GM12878 (cell line): Measurements from ENCODE around the gene EP300. TPM values are rescaled to one million over a fixed set of nuclear protein-coding genes. Genes with fewer than 3 reads are reported as not detected.

Source experiments
- ATF2 ChIP-seq: IDR thresholded peaks from 2 replicates; pipeline ENCODE4 v1.6.1; 2012; ENCODE audit warnings: low read length, inconsistent platforms
- CBFB ChIP-seq: IDR thresholded peaks from 2 replicates; pipeline ENCODE4 v1.6.1; 2016; ENCODE audit warnings: antibody characterized with exemption, low read depth
- CEBPZ ChIP-seq: fragments of 150-350 bp; IDR thresholded peaks from 2 replicates; pipeline ENCODE4 v1.6.1; 2016; ENCODE audit warnings: low read depth, low read length
- FOS ChIP-seq: IDR thresholded peaks from 3 replicates; pipeline ENCODE4 v1.6.1; 2011; ENCODE audit warnings: borderline replicate concordance; ENCODE audit not compliant: insufficient read length; ENCODE audit errors: extremely low read depth
- NKRF ChIP-seq: fragments of 450-650 bp; conservative IDR thresholded peaks from 2 replicates; pipeline ENCODE4 v1.6.1; 2017; ENCODE audit warnings: mild to moderate bottlenecking, moderate library complexity
- NRF1 ChIP-seq: conservative IDR thresholded peaks from 2 replicates; pipeline ENCODE4 v1.6.1; 2011; ENCODE audit warnings: mild to moderate bottlenecking, low read depth, low read length, improper control_type of control experiment
- PAX5 ChIP-seq: IDR thresholded peaks from 2 replicates; pipeline ENCODE4 v1.6.1; 2011; ENCODE audit warnings: low read depth, low read length, borderline replicate concordance
- POLR2AphosphoS5 ChIP-seq: IDR thresholded peaks from 2 replicates; pipeline ENCODE4 v1.6.1; 2011; ENCODE audit warnings: mild to moderate bottlenecking, low read length, inconsistent platforms
- SIX5 ChIP-seq: IDR thresholded peaks from 2 replicates; pipeline ENCODE4 v1.6.1; 2011; ENCODE audit warnings: mild to moderate bottlenecking, low read depth, low read length, moderate library complexity; ENCODE audit not compliant: severe bottlenecking
- SMAD1 ChIP-seq: fragments of 450-650 bp; IDR thresholded peaks from 2 replicates; pipeline ENCODE4 v1.6.1; 2018; ENCODE audit warnings: mild to moderate bottlenecking, low read depth; ENCODE audit not compliant: partially characterized antibody
- SMC3 ChIP-seq: IDR thresholded peaks from 2 replicates; pipeline ENCODE4 v1.6.1; 2011; ENCODE audit warnings: low read length, improper control_type of control experiment, borderline replicate concordance
- SRF ChIP-seq, 2 experiments: IDR thresholded peaks; 2 replicates each; pipeline ENCODE4 v1.6.1; 2011; ENCODE audit warnings: low read depth in 2 of 2, low read length in 2 of 2, mild to moderate bottlenecking in 1 of 2, moderate library complexity in 1 of 2
- TAF1 ChIP-seq: IDR thresholded peaks from 2 replicates; pipeline ENCODE4 v1.6.1; 2011; ENCODE audit warnings: mild to moderate bottlenecking, low read depth, low read length, borderline replicate concordance
- TCF3 ChIP-seq: IDR thresholded peaks from 2 replicates; pipeline ENCODE4 v1.6.1; 2012; ENCODE audit warnings: low read depth, mild to moderate bottlenecking, low read length, borderline replicate concordance; ENCODE audit not compliant: insufficient read depth
- WRNIP1 ChIP-seq: IDR thresholded peaks from 2 replicates; pipeline ENCODE4 v1.6.1; 2011; ENCODE audit warnings: low read depth, low read length, improper control_type of control experiment, borderline replicate concordance
- ZNF592 ChIP-seq: fragments of 450-650 bp; IDR thresholded peaks from 2 replicates; pipeline ENCODE4 v1.6.1; 2017; ENCODE audit warnings: mild to moderate bottlenecking, moderate library complexity
- ZZZ3 ChIP-seq: IDR thresholded peaks from 2 replicates; pipeline ENCODE4 v1.6.1; 2011; ENCODE audit warnings: low read depth; ENCODE audit not compliant: control insufficient read depth, insufficient read length
- polyA plus RNA-seq, 11 experiments: library from polyadenylated mRNA; depleted of rRNA in 4 of 11; unstranded in 6 of 11; stranded (reverse) in 5 of 11; fragments of >200 nt; fragmentation: Nextera tagmentation in 4 of 11; fragmentation: Illumina TruSeq in 1 of 11; extraction: Ambion mirVana in 4 of 11; extraction: Trizol in 1 of 11; gene quantifications; 1 replicate in 1 of 11; 2 replicates in 10 of 11; pipeline versions ENCODE4 v1.2.1 to v1.2.3, GENCODE V29; 2011 to 2016; ENCODE audit warnings: inconsistent platforms in 2 of 11, missing spikeins in 2 of 11, low read depth in 1 of 11
- total RNA-seq, 4 experiments: library from RNA; depleted of rRNA in 3 of 4; stranded (reverse); fragments of >200 nt in 3 of 4; fragmentation: Illumina TruSeq in 1 of 4; extraction: Trizol in 1 of 4; gene quantifications; 2 replicates each; pipeline versions ENCODE4 v1.2.1 to v1.2.3, GENCODE V29; 2013 to 2021

EP300 gene
- total and polyA plus RNA-seq, 10 of the 15 experiments (the other 5 are each of a cell fraction or from before 2014, with no cell fraction given): 5.5 to 48.5 (median 23.6) TPM

- peak; percentile 14 for TF ChIP-seq FOS
- no peak for TF ChIP-seq SMAD1
- TF ChIP-seq NRF1: peak; percentile 20; the same call in 1 of the 2 replicates
- no peak for TF ChIP-seq CBFB
- no peak for TF ChIP-seq SMC3
- TF ChIP-seq CEBPZ: no peak
- TF ChIP-seq ATF2: no peak
- TF ChIP-seq SIX5: peak; percentile 93
- TF ChIP-seq NKRF: peak; percentile 57
- no peak for TF ChIP-seq SRF (IDR thresholded peaks at IDR 0.05; ENCODE audit: low read depth in 2 of 2, low read length in 2 of 2)
- peak; percentile 80; the same call in 1 of the 2 replicates for TF ChIP-seq TAF1
- no peak for TF ChIP-seq WRNIP1
- 0 out of 2 replicates have a peak, but pooled peaks have one; percentile 40 for TF ChIP-seq TCF3
- peak; percentile 54; the same call in 1 of the 2 replicates for TF ChIP-seq PAX5
- peak; percentile 85 for TF ChIP-seq POLR2AphosphoS5
- TF ChIP-seq ZNF592: no peak
- no peak for TF ChIP-seq ZZZ3
Measured at GRCh38 chr22:41204992-41205900, 112.9 kb downstream of the EP300 start, which contains the start of gene L3MBTL2 (continued).
